Stimulated activated CD8-positive, alpha-beta memory T cell treated with anti-CD3 and anti-CD28 coated beads, Interleukin-15, amount 100 ng/mL, for 24 hours (primary cell): ENCODE results near the gene NHLH1.

ENCODE experiments used
- DNase-seq: peaks from one replicate; pipeline ENCODE4 v3.0.0-alpha.2; 2020; ENCODE audit warnings: low read depth

NHLH1 gene

GRCh38 chr1:160412028-160412362, 45.1 kb downstream of the NHLH1 start:
- no peak for DNase-seq

GRCh38 chr1:160413716-160414115, 46.8 kb downstream of the NHLH1 start:
- DNase-seq: no peak

- no peak for DNase-seq
These were observed 48.0 kb downstream of the NHLH1 start for GRCh38 chr1:160414881-160415280.

GRCh38 chr1:160415696-160416290, 48.9 kb downstream of the NHLH1 start:
- no peak for DNase-seq

- DNase-seq: no peak
These were observed 49.5 kb downstream of the NHLH1 start for GRCh38 chr1:160416369-160416768.

- no peak for DNase-seq
These were observed 51.6 kb downstream of the NHLH1 start for GRCh38 chr1:160418483-160418882.

GRCh38 chr1:160419150-160419837, 52.4 kb downstream of the NHLH1 start:
- no peak for DNase-seq

GRCh38 chr1:160419838-160420169, 52.9 kb downstream of the NHLH1 start:
- DNase-seq: no peak

GRCh38 chr1:160420881-160421842, 54.3 kb downstream of the NHLH1 start:
- no peak for DNase-seq

GRCh38 chr1:160421881-160422280, 55.0 kb downstream of the NHLH1 start:
- DNase-seq: no peak
